HG02943 (cell line): Measurements from ENCODE around the gene WNK1.
"Not testable (repeated sequence)": the region's sequence is repeated elsewhere in the genome, so short reads cannot be mapped to it uniquely, and the experiment has no call there.

ENCODE experiments used
- ATAC-seq: cut with Tn5 transposase; IDR thresholded peaks from one replicate; pipeline ENCODE4 v1.9.1; 2021; ENCODE audit warnings: mild to moderate bottlenecking, low read depth, moderate library complexity; ENCODE audit not compliant: unreplicated experiment

Gene WNK1

DNA sequence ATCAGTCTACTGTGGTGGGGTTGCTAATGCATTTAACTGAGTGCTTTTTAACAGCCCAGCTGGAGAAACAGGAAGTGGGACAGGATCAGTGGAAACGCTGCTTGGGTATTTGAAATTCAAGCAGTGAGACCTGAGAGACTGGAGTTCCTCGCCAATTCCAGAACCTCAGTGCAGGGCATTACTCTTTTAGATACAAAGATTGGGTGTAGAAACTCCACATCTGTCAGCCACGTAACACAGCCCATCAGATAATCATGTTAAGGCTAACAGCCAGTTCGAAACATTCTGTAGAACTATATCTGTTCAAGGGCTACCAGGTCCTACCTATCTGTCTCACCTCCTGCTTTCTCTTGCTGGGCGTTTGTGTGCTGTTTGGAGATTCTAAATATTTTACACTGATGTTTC is 151.6 kb downstream of the WNK1 start:
- no peak for ATAC-seq

DNA sequence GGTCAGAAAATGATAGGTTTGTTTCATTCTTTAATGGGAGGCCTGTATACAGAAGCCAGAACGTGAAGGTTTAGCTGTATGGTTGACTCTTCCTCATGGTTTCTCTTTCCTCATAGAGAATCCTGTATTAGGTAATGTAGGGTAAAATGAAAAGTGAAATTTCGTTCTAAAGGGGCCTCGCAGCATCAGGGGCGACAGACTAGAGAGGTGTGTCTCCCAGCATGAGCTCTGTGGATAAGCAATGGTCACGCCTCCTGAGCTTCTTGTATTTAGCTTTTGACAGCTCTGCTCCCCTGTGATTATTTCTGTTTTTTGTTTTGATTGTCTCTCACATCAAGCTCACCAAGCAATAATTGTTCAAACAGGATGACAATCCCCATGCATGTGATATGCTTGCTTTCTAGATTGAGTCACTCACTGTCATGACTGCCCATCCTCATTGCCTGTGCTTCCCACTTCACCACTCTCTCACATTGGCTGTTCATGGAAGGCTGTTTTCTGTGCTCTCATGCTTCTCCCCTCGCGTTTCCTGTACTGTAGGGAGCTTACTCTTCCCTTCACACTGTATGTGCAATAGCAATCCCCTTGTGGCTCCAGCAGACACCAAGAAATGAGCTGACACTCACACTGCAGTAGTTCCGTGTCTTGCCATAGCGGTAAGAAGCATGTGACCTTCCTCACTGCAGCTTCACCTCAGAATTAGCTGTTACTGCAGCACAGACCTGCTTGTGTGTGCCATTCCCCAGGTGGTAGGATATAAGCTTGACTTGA is 153.1 kb downstream of the WNK1 start:
- ATAC-seq, result no peak

DNA sequence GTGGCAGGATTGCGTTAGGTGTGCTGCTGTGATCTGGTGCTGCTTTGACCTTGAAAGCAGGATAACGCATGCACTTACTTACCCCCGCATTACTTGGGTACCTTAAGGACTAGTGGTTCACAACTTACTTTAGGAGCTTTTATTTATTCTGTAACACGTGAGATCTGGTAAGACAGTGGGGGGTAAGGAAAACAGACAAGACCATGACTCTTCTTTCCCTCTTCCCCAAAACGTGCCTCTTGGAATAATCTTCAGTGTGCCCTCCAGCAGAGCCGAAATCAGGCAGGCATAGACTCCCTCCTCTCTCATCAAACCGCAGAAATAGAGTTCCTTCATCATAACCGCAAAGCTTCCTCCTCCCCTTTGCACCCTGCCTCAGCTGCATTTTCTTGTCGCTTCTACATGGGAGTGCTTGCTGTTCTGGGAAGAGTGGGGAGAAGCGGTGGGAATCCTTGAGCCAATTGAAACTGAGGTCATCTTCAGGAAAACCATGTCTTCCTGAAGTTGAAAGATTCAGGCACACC is 153.7 kb downstream of the WNK1 start:
- no peak for ATAC-seq

DNA sequence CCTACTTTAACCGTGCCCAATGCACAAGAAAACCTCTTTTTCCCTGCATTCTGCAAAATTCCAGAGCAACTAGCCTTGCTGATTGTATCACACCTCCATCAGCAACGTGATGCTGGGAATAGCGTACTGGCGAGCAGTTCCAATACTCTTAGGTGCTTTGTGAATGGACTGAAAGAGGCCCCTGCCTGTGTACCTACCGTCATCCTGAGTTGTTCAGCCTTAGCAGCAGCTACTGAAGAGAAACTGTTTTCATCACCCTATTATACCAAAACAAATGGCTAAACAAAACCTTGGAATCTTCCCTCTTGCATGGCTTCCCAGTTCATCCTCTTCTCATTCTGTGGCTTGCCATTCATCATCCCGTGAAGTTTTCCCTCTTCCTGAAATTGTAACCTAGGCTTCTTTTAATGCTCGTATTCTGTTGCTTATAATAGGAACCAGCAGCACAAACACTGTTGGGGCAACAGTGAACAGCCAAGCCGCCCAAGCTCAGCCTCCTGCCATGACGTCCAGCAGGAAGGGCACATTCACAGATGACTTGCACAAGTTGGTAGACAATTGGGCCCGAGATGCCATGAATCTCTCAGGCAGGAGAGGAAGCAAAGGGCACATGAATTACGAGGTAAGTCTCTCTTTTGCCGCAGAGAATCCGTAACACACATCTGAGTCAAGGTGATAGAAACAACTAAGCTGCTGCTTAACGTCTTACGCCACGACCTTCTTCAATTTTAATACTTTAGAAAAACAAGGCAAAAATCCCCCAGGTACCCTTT is 155.2 kb downstream of the WNK1 start:
- ATAC-seq, result no peak

DNA sequence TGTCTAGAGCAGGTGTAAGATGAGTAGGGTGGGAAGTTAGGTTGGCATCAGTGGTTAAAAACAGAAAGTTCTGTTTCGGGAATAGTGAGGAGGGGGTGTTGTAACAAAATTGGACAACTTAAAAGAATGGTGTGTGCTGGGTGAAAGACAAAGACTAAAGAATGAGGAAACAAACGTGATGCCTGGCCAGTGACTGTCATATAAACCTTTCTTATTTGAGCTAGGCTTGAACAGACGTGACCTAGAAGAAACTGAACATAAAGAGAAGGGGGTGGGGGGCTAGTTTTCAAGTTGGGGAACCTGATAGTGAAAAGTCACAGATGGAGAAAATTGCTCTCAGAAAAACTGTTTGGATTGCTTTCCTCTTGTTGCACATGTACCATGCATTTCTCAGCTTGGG is 157.5 kb downstream of the WNK1 start:
- ATAC-seq, result no peak

DNA sequence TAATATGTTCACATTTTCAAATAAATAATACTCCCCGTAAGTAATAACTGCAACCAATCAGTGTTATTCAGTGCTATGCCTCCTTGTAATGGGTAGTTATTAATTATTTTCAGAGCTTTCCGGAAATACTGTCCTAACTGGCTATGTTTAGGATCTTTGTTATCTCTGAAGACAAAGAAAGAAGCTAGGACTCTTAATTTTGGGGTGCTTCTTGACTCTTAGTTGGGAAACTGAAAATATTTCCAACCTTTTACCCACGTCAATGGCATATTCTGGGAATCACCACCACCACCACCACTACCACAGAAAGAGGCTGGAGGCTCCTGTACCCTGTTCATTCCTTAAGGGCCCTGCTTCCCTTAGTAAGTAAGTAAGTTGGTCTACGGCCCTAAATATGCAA is 158.0 kb downstream of the WNK1 start:
- no peak for ATAC-seq

DNA sequence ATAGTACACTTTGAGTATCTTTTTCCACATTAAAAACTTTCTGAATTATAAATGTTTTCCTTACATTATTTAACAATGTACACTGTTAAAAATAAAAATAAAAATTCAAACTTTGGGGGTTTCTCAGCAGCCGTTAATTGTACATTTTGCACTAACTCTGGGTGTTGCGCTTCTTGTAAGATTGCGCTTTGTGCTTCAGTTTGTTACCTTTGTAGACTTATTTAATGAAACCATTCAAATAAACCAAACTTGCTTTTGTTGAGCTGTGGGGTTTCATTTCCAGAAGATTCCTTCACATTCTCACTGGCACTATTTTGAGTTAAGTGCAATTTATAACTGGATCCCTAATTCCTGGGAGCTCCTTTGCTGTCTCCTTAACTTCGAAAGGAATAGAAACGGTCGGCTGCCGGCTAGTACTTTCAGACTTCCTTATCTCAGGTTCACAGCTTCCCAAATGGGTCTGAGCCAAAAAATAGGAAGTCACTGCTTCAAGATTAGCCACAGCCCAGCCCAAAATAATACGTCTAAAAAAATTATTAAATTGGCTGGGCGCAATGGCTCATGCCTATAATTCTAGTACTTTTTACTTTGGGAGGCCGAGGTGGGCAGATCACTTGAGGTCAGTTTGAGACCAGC is 158.9 kb downstream of the WNK1 start:
- ATAC-seq, result no peak

DNA sequence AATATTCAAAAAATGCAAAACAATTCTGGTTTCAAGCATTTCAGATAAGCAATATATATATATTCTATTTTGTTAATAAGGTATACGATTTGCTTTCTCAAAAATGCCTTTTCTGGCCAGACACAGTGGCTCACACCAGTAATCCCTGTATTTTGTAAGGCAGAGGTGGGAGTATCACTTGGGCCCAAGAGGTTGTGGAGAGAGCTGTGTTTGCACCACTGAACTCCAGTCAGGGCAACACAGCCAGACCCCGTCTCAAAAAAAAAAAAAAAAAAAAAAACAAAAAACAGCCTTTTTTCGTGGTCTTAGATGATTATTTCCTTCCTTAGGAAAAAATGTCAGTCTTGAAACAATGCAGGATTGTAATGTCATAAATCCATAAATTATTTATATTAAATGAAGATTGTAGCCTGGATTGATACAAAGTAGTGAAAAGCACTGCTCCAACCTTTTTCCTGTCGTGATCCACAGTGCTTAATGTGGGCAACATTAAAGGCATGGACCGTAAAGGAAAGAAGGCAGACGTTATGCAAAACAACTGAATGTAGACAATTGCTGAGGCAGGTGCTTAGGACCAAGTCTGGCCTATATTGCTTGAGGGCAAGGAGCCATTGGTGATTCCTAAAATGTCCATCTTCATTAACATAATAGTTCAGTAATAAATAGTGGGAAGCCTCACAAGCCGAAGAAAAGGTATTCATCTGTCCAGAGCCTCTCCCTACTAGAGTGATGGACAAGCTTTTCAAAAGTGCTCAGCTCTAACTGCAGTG is 160.3 kb downstream of the WNK1 start:
- no peak for ATAC-seq

DNA sequence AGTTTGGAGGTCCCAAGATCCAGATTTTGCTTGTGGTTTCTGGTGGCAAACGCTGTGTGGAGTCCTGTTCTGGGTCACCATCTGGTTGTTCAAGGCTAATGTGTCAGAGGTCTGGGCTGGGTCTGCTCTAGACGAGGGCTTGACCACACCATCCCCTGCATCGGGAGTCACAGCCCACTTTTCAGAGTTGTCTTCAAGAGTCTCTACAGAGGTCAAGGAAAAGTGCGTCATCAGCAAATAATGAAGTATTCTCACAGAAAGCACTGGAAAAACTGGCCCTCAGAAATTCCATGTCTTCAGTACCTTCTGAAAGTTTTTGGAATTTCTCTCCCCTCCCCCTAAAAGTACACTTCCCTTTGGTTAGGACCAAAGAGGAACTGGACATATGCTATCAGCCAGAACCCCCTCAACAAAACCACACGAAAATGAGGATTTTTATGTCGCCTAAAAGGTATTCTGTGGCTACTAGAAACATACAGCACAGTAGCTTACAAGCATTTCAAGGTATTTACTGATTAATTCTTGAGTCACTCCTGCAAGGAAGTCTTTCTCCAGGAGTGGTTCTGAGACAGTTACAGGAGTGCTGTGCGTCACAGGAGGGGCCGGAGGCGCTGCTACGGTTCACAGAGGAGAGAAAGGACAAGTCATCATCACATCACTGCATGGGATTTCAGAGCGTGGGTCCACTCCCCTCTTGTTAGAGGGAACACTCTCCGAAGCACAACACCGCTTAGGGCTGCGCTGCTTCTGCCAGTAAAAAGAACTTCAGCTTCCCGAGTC is 161.7 kb downstream of the WNK1 start:
- ATAC-seq, result no peak

DNA sequence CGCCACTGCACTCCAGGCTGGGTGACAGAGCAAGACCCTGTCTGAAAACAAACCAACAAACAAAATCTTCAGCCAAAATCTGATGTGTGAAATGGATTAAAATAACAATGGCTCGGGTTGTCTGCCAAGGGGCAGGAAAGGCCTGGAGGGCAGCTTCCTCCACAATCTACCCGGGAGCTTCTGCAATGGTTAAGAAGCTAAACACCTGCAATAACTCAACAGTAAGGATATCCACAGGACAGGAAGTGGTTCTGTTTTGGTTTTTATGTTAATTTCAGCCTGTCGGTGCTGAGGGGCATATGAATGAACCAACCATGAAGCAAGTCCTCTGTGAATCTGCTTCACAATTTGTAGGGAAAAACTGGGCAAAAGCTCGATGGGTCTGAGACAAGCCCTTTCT is 162.7 kb downstream of the WNK1 start:
- no peak for ATAC-seq

DNA sequence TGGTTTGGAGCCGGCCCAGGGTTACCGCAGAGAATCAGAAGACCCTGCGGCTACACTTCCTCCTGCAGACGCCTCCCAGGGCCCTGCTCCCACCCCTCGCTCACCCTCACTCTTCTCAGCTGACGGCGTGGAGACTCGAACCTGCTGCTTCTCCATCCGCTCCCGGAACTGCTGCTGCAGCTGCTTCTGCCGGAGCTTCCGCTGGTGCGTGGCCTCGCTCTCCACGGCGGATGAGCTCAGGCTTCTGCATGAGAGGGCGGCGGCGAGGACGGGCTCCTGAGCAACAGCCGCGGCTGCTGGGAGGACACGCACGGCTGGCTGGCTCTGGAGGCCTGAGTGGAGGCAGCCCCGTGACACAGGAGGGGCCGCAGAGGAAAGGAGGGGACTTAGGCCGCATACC is 163.9 kb downstream of the WNK1 start:
- ATAC-seq, result no peak

DNA sequence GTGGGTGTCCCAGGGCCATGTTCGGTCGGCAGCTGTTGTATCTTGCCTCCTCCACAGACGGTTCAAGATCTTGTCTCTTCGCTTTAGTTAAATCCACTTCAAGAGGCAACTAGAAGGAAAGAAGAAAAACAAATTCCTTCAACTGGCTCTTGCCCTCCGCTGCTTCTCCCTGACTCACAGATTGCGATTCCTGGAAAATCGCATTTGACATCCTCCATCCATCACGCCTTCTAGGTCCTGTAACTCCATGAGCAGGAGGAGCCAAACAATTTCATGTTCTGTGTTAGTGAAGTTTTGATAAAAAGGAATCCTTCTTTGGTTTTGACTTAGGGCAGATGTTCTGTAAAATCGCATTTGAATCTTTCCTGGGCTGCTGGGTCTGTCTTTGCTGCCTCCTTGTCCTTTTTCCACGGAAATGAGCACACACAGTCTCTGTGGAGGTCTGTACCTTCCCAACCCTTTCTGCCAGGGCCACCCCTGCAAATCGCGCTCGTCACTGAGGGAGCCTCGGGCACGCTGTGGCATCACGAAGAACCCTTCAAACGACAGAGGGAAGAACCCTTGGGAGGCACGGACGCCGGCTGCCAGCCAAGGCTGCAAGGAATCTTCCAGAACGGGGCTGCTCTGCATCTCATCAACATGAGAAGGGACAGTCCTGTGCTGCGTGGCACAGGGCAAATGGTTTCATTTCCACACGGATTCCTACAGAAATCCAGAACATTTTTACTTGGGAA is 164.5 kb downstream of the WNK1 start:
- ATAC-seq, result no peak

DNA sequence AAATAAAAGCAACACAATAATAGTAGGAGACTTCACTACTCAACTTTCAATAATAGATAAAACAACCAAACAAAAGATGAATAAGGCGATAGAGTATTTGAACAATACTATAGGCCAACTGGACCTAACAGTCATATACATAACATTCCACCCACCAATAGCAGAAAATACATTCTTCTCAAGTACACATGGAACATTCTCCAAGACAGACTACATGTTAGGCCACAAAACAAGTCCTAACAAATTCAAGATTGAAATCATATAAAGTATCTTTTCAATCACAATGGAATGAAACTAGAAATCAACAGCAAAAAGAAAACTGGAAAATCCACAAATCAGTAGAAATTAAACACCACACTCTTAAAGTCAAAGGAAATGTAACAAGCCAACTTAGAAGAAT is 168.3 kb downstream of the WNK1 start:
- no peak for ATAC-seq

DNA sequence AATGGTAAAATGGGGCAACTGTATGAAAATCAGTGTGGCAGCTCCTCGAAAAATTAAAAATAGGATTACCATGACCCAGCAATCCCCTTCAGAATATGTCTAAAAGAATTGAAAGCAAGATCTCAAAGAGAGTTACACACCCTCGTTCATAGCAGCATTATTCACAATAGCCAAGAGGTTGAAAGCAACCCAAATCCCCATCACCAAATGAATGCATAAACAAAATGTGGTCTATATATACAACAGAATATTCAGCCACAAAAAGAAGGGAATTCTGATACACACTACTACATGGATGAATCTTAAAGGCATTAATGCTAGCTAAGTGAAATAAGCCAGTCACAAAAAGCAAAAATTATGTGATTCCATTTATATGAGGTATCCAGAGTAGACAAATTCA is 169.9 kb downstream of the WNK1 start:
- no peak for ATAC-seq

DNA sequence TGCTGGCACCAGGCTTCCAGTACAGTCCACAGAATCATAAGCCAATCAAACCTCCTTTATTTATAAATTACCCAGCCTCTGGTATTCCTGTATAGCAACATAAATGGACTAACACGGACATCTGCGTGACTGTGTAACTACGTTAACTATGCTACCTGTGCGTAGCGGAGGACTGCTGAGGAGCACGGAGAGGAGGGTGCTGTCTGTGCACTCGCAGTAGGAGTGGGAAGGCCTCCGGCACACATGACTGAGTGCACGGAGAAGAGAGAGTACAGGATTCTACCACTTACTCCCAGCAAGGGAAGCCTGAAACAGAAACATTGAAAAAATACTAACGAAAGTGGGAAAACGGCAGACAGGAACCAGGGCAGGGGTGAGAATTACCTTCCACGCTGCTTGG is 174.3 kb downstream of the WNK1 start:
- no peak for ATAC-seq

DNA sequence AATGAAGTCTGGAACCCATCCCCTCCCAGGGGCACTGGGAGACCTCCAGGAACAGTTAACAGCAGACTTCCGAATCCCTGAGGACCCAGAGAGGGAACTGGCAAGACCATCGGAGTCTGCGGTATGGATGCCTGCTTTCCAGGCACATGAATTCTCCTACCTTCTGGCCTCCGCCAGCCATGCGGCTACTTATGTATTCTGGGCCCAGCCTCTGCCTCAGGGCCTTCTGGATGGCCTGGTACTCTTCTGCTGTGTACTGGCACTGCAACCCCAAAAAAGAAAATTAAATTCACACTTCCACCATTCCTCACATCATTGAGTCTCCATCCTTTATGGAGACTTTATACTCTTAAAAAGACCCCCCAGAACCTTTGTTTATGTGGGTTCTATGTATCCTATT is 178.7 kb downstream of the WNK1 start:
- ATAC-seq, result no peak

DNA sequence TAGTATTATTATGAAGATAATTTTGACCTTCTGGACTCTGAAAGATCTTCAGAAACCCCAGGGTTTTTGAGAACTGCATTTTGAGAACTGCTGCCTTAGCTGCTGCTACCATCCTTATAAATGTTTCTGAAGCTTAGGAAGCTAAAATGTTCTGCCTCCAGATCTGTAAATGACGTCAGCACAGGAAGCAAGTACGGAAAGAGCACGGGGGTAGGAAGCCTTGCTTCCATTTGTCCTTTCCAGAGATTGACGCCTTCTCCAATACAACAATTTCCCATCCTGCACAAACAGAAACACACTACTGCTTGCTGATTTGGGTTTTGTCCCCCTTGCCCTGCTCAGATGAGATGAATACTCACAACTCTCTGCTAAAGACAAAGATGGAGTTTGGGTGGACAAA is 179.2 kb downstream of the WNK1 start:
- ATAC-seq, result no peak

DNA sequence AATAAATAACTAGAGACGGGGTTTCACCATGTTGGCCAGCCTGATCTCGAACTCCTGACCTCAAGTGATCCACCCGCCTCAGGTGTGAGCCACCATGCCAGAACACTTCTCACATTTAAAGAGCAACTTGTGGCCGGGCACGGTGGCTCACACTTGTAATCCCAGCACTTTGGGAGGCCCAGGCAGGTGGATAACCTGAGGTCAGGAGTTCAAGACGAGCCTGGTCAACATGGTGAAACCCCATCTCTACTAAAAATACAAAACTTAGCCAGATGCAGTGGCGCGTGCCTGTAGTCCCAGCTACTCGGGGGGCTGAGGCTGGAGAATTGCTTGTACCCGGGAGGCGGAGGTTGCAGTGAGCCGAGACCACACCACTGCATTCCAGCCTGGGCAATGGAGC is 183.5 kb downstream of the WNK1 start:
- ATAC-seq, result not testable (repeated sequence)
